NCI-H146 treated with DMSO at 0.1 percent for 48 hours (cell line): Measurements from ENCODE around the gene SUSD3.
"Not testable (repeated sequence)": the region's sequence is repeated elsewhere in the genome, so short reads cannot be mapped to it uniquely, and the experiment has no call there.

ENCODE experiments used
- DNase-seq: peaks from one replicate; lab custom pipeline; 2025; ENCODE audit not compliant: unreplicated experiment; lab: John Stamatoyannopoulos, UW

The SUSD3 gene

DNA sequence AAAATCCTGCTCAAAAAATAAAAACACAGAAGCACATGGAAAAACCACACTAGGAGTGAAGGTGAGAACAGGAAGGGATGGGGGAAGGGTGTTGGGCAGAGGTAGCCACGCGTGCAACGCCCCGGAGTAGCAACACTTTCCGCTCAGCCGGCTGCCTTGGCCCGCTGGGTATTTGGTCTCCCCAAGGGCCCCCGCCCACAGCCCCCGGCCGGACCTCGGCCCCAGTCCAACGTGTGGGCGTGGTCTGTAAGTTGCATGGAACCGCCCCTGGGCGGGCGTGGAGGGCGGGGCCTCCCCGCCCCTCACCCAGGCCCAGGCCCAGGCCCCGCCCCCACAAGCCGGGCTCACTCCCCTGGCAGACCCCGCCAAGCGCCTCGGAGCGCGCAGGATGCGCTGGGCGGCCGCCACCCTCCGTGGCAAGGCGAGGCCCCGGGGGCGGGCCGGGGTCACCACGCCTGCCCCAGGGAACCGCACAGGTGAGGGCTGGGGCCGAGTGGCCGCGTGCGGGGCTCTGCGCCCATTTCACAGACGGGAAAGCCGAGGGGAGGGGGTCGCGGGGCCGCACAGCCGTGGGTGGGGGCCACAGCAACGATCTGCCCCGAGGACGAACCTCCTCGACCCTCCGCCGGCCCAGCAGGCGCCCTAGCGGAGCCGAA lies at the start of gene SUSD3:
TSS of gene SUSD3 (plus strand) at position 347 of the 656 bp plus-strand sequence. CDS start at position 389, 42 bp downstream.
- DNase-seq, result no peak

DNA sequence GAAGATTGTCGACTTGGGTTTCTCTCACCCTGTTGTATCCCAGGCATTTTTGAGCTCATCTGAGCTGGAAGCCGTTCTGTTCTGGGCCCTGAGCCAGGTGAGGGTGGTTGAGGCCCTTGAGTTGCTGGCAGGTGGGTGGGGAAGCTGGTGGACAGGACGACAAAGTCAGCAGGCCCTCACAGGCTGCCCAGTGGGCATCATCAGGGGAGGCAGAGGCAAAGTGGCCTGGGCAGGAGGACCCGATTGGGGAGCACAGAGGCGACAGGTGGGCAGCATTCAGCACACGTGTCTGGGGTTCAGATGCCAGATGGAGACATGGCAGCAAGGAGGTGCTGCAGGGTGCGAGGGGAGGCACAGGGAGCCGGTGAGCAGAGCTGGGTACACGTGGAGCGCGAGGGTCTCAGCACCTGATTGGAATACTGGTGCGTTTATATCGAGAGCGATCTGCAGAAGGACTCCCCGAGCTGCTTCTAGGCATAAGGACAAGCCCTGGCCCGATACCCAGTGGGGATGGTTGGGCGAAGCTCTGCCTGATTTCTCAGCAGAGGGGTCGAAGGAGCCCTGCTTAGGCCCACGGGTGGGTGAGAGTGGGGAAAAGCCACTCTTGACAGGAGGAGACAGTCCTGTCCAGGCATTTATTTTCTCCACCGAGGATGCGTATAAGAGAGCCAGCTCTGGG lies 49.0 kb upstream of the SUSD3 start:
- DNase-seq, result no peak

DNA sequence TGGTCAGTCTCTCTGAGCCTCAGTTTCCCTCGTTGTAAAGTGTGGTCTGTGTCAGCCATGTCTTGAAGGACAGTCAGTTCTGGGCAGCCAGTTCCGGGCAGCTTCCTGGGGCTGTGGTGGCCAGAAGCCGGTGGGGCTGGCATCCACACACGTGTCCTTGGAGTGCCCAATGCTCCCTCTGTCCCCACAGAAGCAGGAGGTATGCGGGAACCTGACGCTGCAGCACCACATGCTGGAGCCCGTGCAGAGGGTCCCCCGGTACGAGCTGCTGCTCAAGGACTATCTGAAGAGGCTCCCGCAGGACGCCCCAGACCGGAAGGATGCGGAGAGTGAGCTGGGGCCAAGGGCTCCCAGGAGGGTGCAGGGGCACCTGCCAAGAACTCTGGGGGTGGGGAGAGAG lies 48.4 kb upstream of the SUSD3 start:
- no peak for DNase-seq

GRCh38 chr9:93010704-93011103 lies 47.8 kb upstream of the SUSD3 start:
- DNase-seq, result no peak

DNA sequence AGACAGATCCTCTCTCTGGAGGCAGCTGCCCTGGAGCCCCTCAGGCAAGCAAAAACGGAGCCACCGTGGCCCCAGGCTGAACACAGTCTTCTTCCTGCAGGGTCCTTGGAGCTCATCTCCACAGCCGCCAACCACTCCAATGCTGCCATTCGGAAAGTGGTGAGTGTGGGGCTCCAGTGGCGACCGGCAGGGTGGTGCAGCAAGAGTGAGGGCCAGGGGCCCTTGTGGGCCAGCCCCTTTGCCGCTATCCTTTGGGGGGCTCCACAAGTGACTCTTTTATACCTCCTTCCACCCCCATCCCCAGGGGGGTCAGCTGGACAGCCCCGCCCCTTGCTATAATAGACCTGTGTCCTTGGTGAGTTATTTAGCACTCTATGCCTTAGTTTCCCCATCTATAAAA lies 47.4 kb upstream of the SUSD3 start:
- no peak for DNase-seq

DNA sequence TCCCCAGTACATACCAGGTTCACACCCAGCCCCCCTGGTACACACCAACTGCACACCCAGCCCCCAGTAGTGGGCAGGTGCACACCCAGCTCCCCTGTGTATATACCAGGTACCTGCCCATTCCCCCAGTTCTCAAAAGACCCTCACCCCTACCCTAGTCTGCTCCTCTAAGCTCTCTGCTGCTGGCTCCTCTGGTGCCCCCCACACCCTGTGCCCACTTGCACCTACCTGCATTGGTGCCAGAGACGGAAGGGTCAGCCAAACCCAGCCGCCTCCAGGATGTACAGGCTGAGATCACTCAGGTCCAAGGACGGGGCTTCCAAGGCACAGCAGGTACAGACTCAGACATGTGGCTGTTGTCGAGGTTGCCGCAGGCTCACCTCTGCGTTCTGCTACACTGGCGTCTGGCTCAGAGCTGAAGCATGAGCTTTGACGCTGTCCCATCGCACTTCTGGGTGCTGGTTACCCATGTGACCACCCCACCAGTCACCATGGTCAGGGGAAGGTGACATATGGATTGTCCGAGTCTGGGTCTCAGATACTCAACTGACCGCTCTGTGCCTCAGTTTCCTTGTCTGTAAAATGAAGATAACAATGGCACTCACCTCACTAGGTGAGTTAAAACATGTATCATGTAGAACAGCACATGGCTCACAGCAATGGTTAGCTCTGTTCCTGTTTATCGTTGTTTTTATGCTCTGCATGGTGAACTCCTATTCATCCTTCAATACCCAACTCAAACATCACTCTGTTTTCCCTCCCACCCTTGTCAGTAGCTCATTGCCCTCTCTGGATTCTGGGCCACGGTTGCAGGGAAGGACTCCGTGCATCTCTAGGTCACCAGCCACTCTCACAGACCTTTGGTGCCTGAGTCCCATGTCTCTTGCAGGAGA lies 45.3 kb upstream of the SUSD3 start:
- no peak for DNase-seq

- no peak for DNase-seq
Observed at GRCh38 chr9:93013856-93014582, 44.5 kb upstream of the SUSD3 start.

- not testable (repeated sequence) for DNase-seq
Observed at GRCh38 chr9:93015190-93015589, 43.3 kb upstream of the SUSD3 start.

DNA sequence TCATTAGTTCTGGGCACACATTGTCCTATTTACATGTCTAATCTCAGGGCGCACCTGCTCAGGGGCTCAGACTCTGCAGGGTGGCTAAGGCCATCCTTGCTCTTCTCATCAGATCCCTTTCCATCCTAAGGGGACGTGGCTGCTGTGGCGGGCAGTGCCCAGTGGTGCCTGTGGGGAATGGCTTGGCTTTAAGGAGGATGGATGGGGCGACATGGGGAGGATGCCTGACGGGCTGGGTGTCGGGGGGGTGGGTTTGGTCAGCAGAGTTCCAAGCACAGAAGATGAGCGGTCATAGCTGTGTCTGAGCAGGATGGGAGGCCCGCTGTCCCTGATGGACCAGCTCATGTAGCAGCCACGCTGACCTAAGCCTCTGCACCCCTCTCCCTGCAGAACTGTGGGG lies 40.9 kb upstream of the SUSD3 start:
- no peak for DNase-seq

- DNase-seq, result no peak
Observed at GRCh38 chr9:93020151-93020550, 38.4 kb upstream of the SUSD3 start.

- no peak for DNase-seq
Observed at GRCh38 chr9:93020771-93021670, 37.5 kb upstream of the SUSD3 start.

GRCh38 chr9:93022066-93022465 lies 36.4 kb upstream of the SUSD3 start:
- DNase-seq, result no peak

DNA sequence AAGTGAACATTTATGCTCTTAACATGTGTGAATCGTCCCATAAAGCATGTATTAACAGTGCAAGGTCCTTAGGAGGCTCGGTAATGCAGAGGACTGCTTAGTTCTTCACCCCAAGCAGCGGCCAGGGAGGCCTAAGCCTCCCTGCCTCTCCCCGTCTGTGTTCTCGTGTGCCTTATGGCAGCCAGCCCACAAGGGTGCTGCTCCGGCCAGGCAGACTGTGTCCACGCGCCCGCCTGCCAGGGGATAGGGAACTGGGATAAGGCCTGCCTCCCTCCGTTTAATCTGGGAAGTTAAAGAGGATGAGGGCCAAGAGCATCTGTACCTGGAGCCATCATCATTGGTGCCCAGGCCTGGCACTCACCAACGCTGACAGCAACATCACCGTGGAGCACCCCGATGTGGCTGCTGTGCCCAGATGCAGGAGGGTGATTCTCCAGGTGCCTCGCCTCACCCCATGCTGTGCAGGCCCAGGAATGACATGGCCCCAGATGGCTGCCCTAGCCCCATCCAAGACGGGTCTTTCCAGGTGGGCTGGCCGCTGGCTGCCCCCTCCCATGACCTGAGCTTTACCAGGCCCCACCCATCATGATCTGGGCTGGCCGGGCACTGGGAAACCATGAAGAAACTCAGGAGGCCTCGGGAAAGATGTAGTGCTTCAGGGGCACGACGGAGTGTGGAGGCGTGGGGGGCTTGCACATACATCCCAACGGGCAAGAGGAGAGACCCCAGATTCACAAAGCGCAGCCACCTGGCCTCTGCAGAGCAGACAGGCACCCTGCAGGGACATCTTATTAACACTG lies 35.6 kb upstream of the SUSD3 start:
- DNase-seq, result no peak

DNA sequence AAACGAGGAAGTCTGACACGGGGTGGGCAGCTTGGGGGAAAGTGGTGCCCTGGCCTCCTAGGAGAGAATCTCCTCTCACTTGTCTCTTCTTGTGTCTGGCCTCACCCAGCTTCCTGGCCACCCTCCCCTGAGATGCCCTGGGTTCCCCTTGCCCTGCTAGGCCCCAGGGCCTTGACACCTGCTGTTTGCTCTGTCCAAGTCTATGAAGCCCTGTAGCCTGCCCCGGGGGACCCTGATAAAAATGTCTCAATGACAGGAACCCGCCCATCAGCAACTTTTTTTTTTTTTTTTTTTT lies 35.0 kb upstream of the SUSD3 start:
- no peak for DNase-seq

GRCh38 chr9:93024646-93024910 lies 33.9 kb upstream of the SUSD3 start:
- no peak for DNase-seq

GRCh38 chr9:93024986-93025630 lies 33.4 kb upstream of the SUSD3 start:
- DNase-seq, result no peak

GRCh38 chr9:93025736-93026135 lies 32.8 kb upstream of the SUSD3 start:
- DNase-seq, result peak; percentile 61

- DNase-seq, result no peak
Observed at GRCh38 chr9:93026640-93027039, 31.9 kb upstream of the SUSD3 start.

DNA sequence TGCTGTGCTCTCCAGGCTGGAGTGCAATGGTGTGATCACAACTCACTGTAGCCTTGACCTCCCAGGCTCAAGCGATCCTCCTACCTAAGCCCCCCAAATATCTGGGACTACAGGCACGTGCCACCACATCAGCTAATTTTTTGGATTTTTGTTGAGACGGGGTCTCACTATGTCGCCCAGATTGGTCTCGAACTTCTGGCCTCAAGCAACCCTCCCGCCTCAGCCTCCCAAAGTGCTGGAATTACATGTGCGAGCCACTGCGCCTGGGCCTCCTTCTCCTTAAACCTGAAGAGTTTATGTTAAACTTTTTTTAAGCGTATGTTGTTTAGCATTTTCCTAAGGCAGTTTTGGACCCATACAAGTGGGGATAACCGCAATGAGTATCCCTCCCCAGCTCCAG lies 30.8 kb upstream of the SUSD3 start:
- DNase-seq, result no peak
